H9 (cell line): ENCODE results near the gene SOX15. TPM values are rescaled to one million over a fixed set of nuclear protein-coding genes. Genes with fewer than 3 reads are reported as not detected.

ENCODE experiments used
- DNase-seq: peaks from one replicate; pipeline ENCODE4 v3.0.0-alpha.2; 2017
- H2AFZ ChIP-seq: one replicate; pipeline ENCODE4 v1.6.1; 2013; ENCODE audit warnings: mild to moderate bottlenecking, low read length, control low read depth, moderate library complexity
- H2AK5ac ChIP-seq: 2 replicates; pipeline ENCODE4 v1.6.1; 2013; ENCODE audit warnings: low read length, control low read depth, mixed read lengths; ENCODE audit not compliant: insufficient read length
- H2BK120ac ChIP-seq: one replicate; pipeline ENCODE4 v1.6.1; 2013; ENCODE audit warnings: low read depth, mild to moderate bottlenecking, low read length, control low read depth, inconsistent platforms; ENCODE audit not compliant: poor library complexity, severe bottlenecking
- H2BK12ac ChIP-seq: 2 replicates; pipeline ENCODE4 v1.6.1; 2013; ENCODE audit warnings: low read length, control low read depth, mixed read lengths, low read depth; ENCODE audit not compliant: insufficient read length
- H2BK15ac ChIP-seq: 2 replicates; pipeline ENCODE4 v1.6.1; 2013; ENCODE audit warnings: low read depth, low read length, control low read depth
- H2BK20ac ChIP-seq: one replicate; pipeline ENCODE4 v1.6.1; 2013; ENCODE audit warnings: low read depth, mild to moderate bottlenecking, low read length, control low read depth, inconsistent platforms; ENCODE audit not compliant: poor library complexity, severe bottlenecking
- H2BK5ac ChIP-seq: 2 replicates; pipeline ENCODE4 v1.6.1; 2013; ENCODE audit warnings: low read length, control low read depth, mixed read lengths; ENCODE audit not compliant: insufficient read length
- H3K14ac ChIP-seq: 2 replicates; pipeline ENCODE4 v1.6.1; 2013; ENCODE audit warnings: low read length, control low read depth; ENCODE audit not compliant: insufficient read depth
- H3K18ac ChIP-seq: 2 replicates; pipeline ENCODE4 v1.6.1; 2013; ENCODE audit warnings: low read depth, mild to moderate bottlenecking, mixed read lengths, low read length, control low read depth; ENCODE audit not compliant: insufficient read length
- H3K23ac ChIP-seq: 2 replicates; pipeline ENCODE4 v1.6.1; 2013; ENCODE audit warnings: low read length, control low read depth, mixed read lengths, low read depth; ENCODE audit not compliant: insufficient read length
- H3K23me2 ChIP-seq: 2 replicates; pipeline ENCODE4 v1.6.1; 2013; ENCODE audit warnings: low read depth, mild to moderate bottlenecking, mixed read lengths, low read length, control low read depth; ENCODE audit not compliant: insufficient read length, poor library complexity, severe bottlenecking
- H3K27ac ChIP-seq: 2 replicates; pipeline ENCODE4 v1.5.1; 2013; ENCODE audit warnings: low read length, control low read depth, mixed read lengths, low read depth; ENCODE audit not compliant: insufficient read length
- H3K27me3 ChIP-seq: 2 replicates; pipeline ENCODE4 v1.6.1; 2013; ENCODE audit warnings: low read length, control low read depth, inconsistent platforms; ENCODE audit not compliant: insufficient read depth
- H3K4ac ChIP-seq: 2 replicates; pipeline ENCODE4 v1.6.1; 2013; ENCODE audit warnings: low read depth, mild to moderate bottlenecking, control low read depth, inconsistent platforms, low read length, moderate library complexity
- H3K4me1 ChIP-seq: 2 replicates; pipeline ENCODE4 v1.6.1; 2013; ENCODE audit warnings: low read length, control low read depth, inconsistent platforms; ENCODE audit not compliant: insufficient read depth
- H3K4me2 ChIP-seq: 2 replicates; pipeline ENCODE4 v1.6.1; 2013; ENCODE audit warnings: low read length, control low read depth, mixed read lengths; ENCODE audit not compliant: insufficient read length, insufficient read depth
- H3K56ac ChIP-seq: 2 replicates; pipeline ENCODE4 v1.6.1; 2013; ENCODE audit warnings: low read depth, mild to moderate bottlenecking, mixed read lengths, low read length, control low read depth; ENCODE audit not compliant: insufficient read length
- H3K79me1 ChIP-seq: 2 replicates; pipeline ENCODE4 v1.6.1; 2013; ENCODE audit warnings: low read depth, mild to moderate bottlenecking, moderate library complexity, low read length, control low read depth, inconsistent platforms; ENCODE audit not compliant: insufficient read depth, poor library complexity, severe bottlenecking
- H3K79me2 ChIP-seq: 2 replicates; pipeline ENCODE4 v1.6.1; 2013; ENCODE audit warnings: low read length, control low read depth, inconsistent platforms; ENCODE audit not compliant: insufficient read depth
- H3K9ac ChIP-seq: 2 replicates; pipeline ENCODE4 v1.6.1; 2013; ENCODE audit warnings: low read length, control low read depth, mixed read lengths; ENCODE audit not compliant: insufficient read length; ENCODE audit errors: extremely low read depth
- H3K9me3 ChIP-seq: one replicate; pipeline ENCODE4 v1.6.1; 2013; ENCODE audit warnings: low read depth, low read length, inconsistent platforms; ENCODE audit not compliant: control insufficient read depth
- H3T11ph ChIP-seq: one replicate; pipeline ENCODE4 v1.6.1; 2013; ENCODE audit warnings: mild to moderate bottlenecking, low read length, control low read depth, inconsistent platforms
- H4K20me1 ChIP-seq: one replicate; pipeline ENCODE4 v1.6.1; 2013; ENCODE audit not compliant: control insufficient read depth, insufficient read length, insufficient read depth
- H4K5ac ChIP-seq: 2 replicates; pipeline ENCODE4 v1.6.1; 2013; ENCODE audit warnings: low read depth, mild to moderate bottlenecking, mixed read lengths, low read length, control low read depth; ENCODE audit not compliant: insufficient read length
- H4K8ac ChIP-seq: replicated peaks from 2 replicates; pipeline ENCODE4 v1.6.1; 2013; ENCODE audit warnings: low read length, control low read depth, mixed read lengths, low read depth; ENCODE audit not compliant: insufficient read length
- H4K91ac ChIP-seq: 2 replicates; pipeline ENCODE4 v1.6.1; 2013; ENCODE audit warnings: low read depth, mild to moderate bottlenecking, moderate library complexity, mixed read lengths, low read length, control low read depth; ENCODE audit not compliant: insufficient read length
- H3K27ac Mint-ChIP-seq, 3 experiments: 2 replicates in 2 of 3; 3 replicates in 1 of 3; pipeline ENCODE4 v1.8.0; 2020 to 2021; ENCODE audit warnings: mixed read lengths in 3 of 3, mild to moderate bottlenecking in 1 of 3, moderate library complexity in 1 of 3
- H3K27me3 Mint-ChIP-seq: 2 replicates; pipeline ENCODE4 v1.8.0; 2021; ENCODE audit warnings: low read depth, mild to moderate bottlenecking, moderate library complexity, mixed read lengths
- H3K36me3 Mint-ChIP-seq, 3 experiments: 2 replicates in 2 of 3; 3 replicates in 1 of 3; pipeline ENCODE4 v1.8.0; 2020 to 2021; ENCODE audit warnings: low read depth in 3 of 3, mixed read lengths in 3 of 3; ENCODE audit not compliant: insufficient read depth in 1 of 3
- H3K4me1 Mint-ChIP-seq, 2 experiments: 2 replicates each; pipeline ENCODE4 v1.8.0; 2020; ENCODE audit warnings: mixed read lengths in 2 of 2
- H3K4me3 Mint-ChIP-seq, 2 experiments: 2 replicates in 1 of 2; 3 replicates in 1 of 2; pipeline ENCODE4 v1.8.0; 2020 to 2021; ENCODE audit warnings: mild to moderate bottlenecking in 2 of 2, mixed read lengths in 2 of 2, moderate library complexity in 1 of 2
- H3K9me3 Mint-ChIP-seq, 2 experiments: 2 replicates in 1 of 2; 3 replicates in 1 of 2; pipeline ENCODE4 v1.8.0; 2020; ENCODE audit warnings: mild to moderate bottlenecking in 2 of 2, mixed read lengths in 2 of 2, moderate library complexity in 1 of 2
- CTCF ChIP-seq: fragments of 200-600 bp; sonication (generic); conservative IDR thresholded peaks from 3 replicates; pipeline ENCODE4 v1.8.0; 2021; ENCODE audit warnings: antibody characterized with exemption, mild to moderate bottlenecking
- WGBS: extraction: QIAGEN DNeasy Blood & Tissue Kit; methylation state at CpG from one replicate; pipeline ENCODE4 v1.1.7; 2013; ENCODE audit warnings: missing lambda C conversion rate, low lambda C conversion rate, mixed read lengths; ENCODE audit not compliant: insufficient read length; ENCODE audit errors: extremely low coverage; 5-methylcytosine and 5-hydroxymethylcytosine counted together
- total RNA-seq: library from RNA; stranded (reverse); gene quantifications from 2 replicates; pipeline ENCODE4 v1.2.1, GENCODE V29; 2021

The SOX15 gene
- total RNA-seq, 1 experiment from 2014 or later, result 7.7 TPM

DNA sequence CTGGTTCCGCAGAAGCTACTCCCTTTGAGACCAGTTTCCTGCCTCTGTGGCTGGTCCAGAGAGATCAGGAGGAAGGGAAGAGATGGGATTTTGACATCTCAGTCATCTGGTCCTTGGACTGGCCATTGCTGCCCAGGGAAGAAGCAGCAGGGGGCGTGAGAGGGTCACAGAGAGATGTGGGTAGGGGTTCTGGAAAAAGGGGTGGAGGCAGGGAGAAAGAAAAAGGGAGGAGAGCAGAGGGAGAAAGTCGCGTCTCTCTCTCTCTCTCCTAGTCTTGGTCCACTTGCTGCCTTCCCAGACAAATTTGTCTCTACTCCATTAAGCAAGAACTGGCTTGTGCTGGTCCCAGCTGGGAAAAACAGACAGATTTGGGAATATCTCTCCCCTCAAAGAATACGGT lies 44.5 kb upstream of the SOX15 start:
- peak; percentile 87 for DNase-seq
- H2AFZ ChIP-seq, result peak overlapping the region; percentile 85

More for the DNA sequence above, 44.5 kb upstream of the SOX15 start:
- Histone ChIP-seq H3K23ac (no peak overlapping the region), H3K9ac (no peak overlapping the region), H2AK5ac (no peak overlapping the region), H4K8ac (no peak overlapping the region), H3K4me2 (no peak overlapping the region), H2BK12ac (no peak overlapping the region), H3K27me3 (no peaks in the 10 kb centered on the region), H3K79me1 (no peaks in the 10 kb centered on the region), H4K20me1 (no peaks in the 10 kb centered on the region), H2BK15ac (no peak overlapping the region), H4K5ac (no peak overlapping the region), H3K9me3 (no peaks in the 10 kb centered on the region), H3K56ac (no peak overlapping the region), H3K4me1 (peaks cover 2% of the 10 kb centered on the region; the same call in 1 of the 2 replicates), H3K23me2 (no peaks in the 10 kb centered on the region), H2BK20ac (no peak overlapping the region), H3K4ac (no peak overlapping the region), H2BK5ac (no peak overlapping the region), H3K79me2 (no peaks in the 10 kb centered on the region), H4K91ac (no peak overlapping the region), H2BK120ac (no peak overlapping the region), H3K14ac (no peak overlapping the region), H3K18ac (no peak overlapping the region), H3K27ac (no peak overlapping the region), H3T11ph (no peak overlapping the region)
- Mint-ChIP-seq H3K4me3 (peak overlapping the region in 1 of 2 experiments; percentile 45; a peak in 1 of 5 replicates), H3K27ac (no peak overlapping the region), H3K36me3 (no peaks in the 10 kb centered on the region), H3K9me3 (no peaks in the 10 kb centered on the region), H3K4me1 (peaks cover 26 to 38% of the 10 kb centered on the region in 2 experiments), H3K27me3 (peaks cover 3% of the 10 kb centered on the region; the same call in 1 of the 2 replicates)
- WGBS, result no CpG with 5 or more reads among the region's 5 CpGs
- peak; percentile 71 for TF ChIP-seq CTCF
